Lower leg skin (tissue), 4 donors: ENCODE results near the gene HMGXB3. TPM values are rescaled to one million over a fixed set of nuclear protein-coding genes. Genes with fewer than 3 reads are reported as not detected.
"Not testable (repeated sequence)": the region's sequence is repeated elsewhere in the genome, so short reads cannot be mapped to it uniquely, and the experiment has no call there.

ENCODE experiments used
- DNase-seq, 2 donors: peaks; one replicate each; pipeline ENCODE4 v3.0.0-alpha.2; 2019; ENCODE audit warnings: low spot score in 2 of 2
- H3K4me3 ChIP-seq: fragments of 200-600 bp; sonication (generic); 2 replicates; pipeline ENCODE4 v1.5.1; 2017; ENCODE audit warnings: mild to moderate bottlenecking, low read depth; ENCODE audit not compliant: poor library complexity, severe bottlenecking
- POLR2A ChIP-seq, 2 donors: fragments of 450-650 bp; IDR thresholded peaks; one replicate each; pipeline ENCODE4 v1.6.1; 2016 to 2017; ENCODE audit warnings: antibody characterized with exemption in 2 of 2, mild to moderate bottlenecking in 1 of 2, moderate library complexity in 1 of 2
- WGBS, 2 donors: methylation state at CpG; one replicate each; pipeline ENCODE4 v1.1.5; 2018; 5-methylcytosine and 5-hydroxymethylcytosine counted together
- intact Hi-C: fragments of 100-400 bp; cut with DNase I; formaldehyde crosslinking; loops from one replicate; pipeline ENCODE4 v1.15.0; 2023; ENCODE audit warnings: low total_unique reads
- total RNA-seq, 4 donors: library from RNA; depleted of rRNA; stranded (reverse); fragments of >200 nt; gene quantifications; one replicate each; pipeline ENCODE4 v1.1.0, GENCODE V29; 2016
- TF ChIP-seq, protein P1 (sequence below), 3 donors: fragments of 450-650 bp; IDR thresholded peaks; one replicate each; pipeline ENCODE4 v1.5.1; 2016; ENCODE audit warnings: antibody characterized with exemption in 3 of 3, mild to moderate bottlenecking in 3 of 3, moderate library complexity in 2 of 3

HMGXB3 gene
- total RNA-seq, 4 donors from 2014 or later = 24.6 to 32.0 (median 26.1) TPM

DNA sequence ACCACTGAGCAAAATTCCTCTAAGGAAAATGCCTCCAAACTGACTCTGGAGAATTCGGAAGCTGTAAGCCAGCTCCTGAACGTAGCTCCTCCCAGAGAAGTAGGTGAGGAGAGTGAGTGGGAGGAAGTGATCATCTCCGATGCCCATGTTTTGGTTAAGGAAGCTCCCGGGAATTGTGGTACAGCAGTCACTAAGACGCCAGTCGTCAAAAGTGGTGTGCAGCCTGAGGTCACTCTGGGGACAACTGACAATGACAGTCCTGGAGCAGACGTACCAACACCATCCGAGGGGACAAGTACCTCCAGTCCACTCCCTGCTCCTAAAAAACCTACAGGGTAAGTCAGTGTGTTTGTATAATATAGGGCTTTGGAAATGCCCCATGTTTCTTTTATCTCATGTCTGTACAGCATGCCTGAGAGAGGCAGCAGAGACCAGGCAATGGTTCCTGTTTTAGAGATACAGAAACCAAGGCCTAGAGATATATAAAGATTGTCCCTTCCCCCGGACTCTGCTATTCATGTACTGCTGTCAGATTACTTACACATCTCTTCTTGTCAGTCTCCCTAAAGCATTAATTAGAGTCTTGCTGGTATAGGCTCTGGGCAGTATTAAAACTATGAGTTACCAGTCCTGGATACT is 23.9 kb downstream of the HMGXB3 start:
- no peak for TF ChIP-seq POLR2A (IDR thresholded peaks at IDR 0.05)
- TF ChIP-seq, protein P1, sequence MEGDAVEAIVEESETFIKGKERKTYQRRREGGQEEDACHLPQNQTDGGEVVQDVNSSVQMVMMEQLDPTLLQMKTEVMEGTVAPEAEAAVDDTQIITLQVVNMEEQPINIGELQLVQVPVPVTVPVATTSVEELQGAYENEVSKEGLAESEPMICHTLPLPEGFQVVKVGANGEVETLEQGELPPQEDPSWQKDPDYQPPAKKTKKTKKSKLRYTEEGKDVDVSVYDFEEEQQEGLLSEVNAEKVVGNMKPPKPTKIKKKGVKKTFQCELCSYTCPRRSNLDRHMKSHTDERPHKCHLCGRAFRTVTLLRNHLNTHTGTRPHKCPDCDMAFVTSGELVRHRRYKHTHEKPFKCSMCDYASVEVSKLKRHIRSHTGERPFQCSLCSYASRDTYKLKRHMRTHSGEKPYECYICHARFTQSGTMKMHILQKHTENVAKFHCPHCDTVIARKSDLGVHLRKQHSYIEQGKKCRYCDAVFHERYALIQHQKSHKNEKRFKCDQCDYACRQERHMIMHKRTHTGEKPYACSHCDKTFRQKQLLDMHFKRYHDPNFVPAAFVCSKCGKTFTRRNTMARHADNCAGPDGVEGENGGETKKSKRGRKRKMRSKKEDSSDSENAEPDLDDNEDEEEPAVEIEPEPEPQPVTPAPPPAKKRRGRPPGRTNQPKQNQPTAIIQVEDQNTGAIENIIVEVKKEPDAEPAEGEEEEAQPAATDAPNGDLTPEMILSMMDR (IDR thresholded peaks at IDR 0.05) = no peak
- 72 to 73% methylated on average over 9 of the region's 9 CpGs for WGBS, 2 donors
- H3K4me3 ChIP-seq = no peak overlapping the region
- intact Hi-C loops = no loop called here
- DNase-seq = no peak

DNA sequence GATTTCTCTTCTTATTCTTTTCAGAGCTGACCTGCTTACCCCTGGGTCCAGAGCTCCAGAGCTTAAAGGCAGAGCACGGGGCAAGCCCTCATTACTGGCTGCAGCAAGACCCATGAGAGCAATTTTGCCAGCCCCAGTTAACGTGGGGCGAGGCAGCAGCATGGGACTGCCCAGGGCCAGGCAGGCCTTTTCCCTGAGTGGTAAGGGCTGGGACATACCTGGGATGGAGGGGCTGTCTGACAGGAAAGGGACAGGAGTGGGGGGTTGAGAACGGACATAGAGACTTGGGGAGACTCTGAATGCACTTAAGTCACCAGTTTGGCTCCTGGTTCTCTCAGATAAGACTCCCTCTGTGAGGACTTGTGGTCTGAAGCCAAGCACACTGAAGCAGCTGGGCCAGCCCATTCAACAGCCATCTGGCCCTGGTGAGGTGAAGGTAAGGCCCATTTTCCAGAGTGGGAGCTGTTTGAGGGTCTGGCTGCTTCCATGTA is 26.2 kb downstream of the HMGXB3 start:
- no peak for DNase-seq
- TF ChIP-seq POLR2A (IDR thresholded peaks at IDR 0.05) = no peak
- TF ChIP-seq, protein P1 (IDR thresholded peaks at IDR 0.05) = no peak
- H3K4me3 ChIP-seq = no peak overlapping the region
- WGBS, 2 donors = 91 to 99% methylated on average over 4 of the region's 4 CpGs
- intact Hi-C loops = no loop called here

DNA sequence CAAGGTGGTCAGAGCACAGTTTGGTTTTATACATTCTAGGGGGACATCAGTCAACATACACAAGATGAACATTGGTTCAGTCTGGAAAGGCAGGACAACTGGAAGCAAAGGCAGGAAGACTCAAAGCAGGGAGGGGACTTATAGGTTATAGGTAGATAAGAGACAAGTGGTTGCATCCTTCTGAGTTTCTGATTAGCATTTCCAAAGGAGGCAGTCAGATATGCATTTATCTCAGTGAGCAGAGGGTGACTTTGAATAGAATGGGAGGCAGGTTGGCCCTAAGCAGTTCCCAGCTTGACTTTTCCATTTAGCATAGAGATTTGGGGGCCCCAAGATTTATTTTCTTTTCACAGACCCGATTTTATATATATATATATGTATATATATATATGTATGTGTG is 27.5 kb downstream of the HMGXB3 start:
- DNase-seq, intact Hi-C loops, H3K4me3 ChIP-seq: not testable (repeated sequence)
- 73 to 74% methylated on average over 1 of the region's 1 CpG for WGBS, 2 donors

DNA sequence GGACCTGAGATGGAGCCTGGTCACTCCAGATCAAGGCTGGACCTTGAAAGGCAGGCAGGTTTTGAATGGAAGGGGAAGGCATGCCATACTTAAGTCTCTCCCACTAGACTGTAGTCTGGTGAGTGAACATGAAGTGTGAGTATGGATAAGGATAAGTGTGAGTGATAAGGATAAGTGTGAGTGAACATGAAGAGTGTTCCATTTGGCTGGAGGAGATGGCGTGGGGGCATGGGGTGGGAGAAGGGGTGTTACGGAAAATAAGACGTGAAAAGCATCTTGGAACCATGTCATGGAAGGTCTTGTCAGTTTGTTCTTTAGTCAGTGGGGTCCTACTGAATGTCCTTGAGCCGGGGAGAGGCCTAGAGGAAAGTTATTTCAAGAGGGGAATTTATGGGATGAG is 32.8 kb downstream of the HMGXB3 start:
- no peak for TF ChIP-seq POLR2A (IDR thresholded peaks at IDR 0.05)
- TF ChIP-seq, protein P1 (IDR thresholded peaks at IDR 0.05) = no peak
- intact Hi-C loops = no loop called here
- WGBS, 2 donors = 94 to 95% methylated on average over 4 of the region's 4 CpGs
- H3K4me3 ChIP-seq = no peak overlapping the region
- no peak for DNase-seq

DNA sequence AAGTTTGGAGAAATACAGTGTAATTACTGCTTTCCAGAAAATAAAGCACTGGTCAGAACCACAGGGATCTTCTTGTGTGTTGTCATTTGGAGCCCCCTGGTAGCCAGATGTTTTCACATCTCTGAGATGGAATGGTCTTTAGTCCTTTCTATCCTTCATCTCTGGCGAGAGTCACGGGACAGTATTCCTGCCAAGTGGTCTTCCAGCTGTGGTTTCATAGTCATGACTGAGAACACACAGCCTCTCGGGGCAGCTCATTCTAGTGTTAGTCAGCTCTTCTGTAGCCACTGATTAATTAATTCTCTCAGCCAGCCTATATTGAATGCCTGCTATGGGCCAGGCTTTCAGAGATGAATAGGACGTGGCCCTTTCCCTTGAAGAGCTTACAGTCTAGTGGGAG is 34.1 kb downstream of the HMGXB3 start:
- no peak for TF ChIP-seq POLR2A (IDR thresholded peaks at IDR 0.05)
- TF ChIP-seq, protein P1 (IDR thresholded peaks at IDR 0.05) = no peak
- DNase-seq = no peak

DNA sequence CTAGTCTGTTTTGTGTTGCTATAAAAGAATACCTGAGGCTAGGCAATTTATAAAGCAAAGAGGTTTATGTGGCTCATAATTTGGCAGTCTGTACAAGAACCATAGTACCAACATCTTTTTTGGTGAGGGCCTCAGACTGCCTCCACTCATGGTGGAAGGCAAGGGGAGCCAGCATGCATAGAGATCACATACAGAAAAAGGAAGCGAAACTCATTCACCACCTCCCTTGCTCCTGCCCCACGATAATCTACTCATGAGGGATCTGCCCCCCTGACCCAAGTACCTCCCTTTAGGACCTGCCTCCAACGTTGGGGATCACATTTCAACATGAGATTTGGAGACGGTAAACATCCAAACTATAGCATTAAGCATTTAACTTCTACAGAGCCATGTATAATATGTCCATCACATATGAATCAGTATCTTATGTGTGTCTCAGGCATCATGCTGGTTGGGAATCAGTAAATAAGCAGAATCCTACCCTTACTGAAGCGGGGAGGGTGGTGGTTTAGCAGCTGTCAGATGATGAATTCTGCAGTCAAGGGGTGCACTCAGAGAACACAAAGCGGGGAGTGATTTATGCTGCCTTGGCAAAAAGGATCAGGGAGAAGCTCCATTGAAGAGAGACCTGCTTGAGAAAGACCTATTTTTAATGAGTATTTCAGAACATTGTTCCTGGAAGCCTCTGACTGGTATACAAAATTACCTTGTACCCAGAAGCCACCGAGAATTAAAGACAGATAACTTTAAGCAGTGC is 34.8 kb downstream of the HMGXB3 start:
- intact Hi-C loops = no loop called here
- no peak for TF ChIP-seq POLR2A (IDR thresholded peaks at IDR 0.05)
- TF ChIP-seq, protein P1 (IDR thresholded peaks at IDR 0.05) = no peak
- no peak overlapping the region for H3K4me3 ChIP-seq
- no peak for DNase-seq
- WGBS, 2 donors = 79 to 88% methylated on average over 7 of the region's 7 CpGs

More for the DNA sequence above, 34.1 kb downstream of the HMGXB3 start:
- no peak overlapping the region for H3K4me3 ChIP-seq
- intact Hi-C loops = no loop called here
- WGBS, 2 donors = 72 to 79% methylated on average over 4 of the region's 4 CpGs
